Stomach smooth muscle (tissue), 2 donors: ENCODE results near the gene VDAC2.

Experiments
- H3K27ac ChIP-seq: one replicate; pipeline ENCODE4 v1.7.0; 2013; ENCODE audit warnings: mild to moderate bottlenecking, low read length, inconsistent platforms
- H3K27me3 ChIP-seq, 2 donors: one replicate each; pipeline ENCODE4 v1.7.0; 2013; ENCODE audit warnings: low read length in 2 of 2; ENCODE audit not compliant: insufficient read depth in 2 of 2, control insufficient read depth in 1 of 2
- H3K36me3 ChIP-seq, 2 donors: one replicate each; pipeline ENCODE4 v1.7.0; 2013; ENCODE audit warnings: low read length in 2 of 2; ENCODE audit not compliant: control insufficient read depth in 2 of 2, insufficient read depth in 2 of 2
- H3K4me1 ChIP-seq: one replicate; pipeline ENCODE4 v1.7.0; 2013; ENCODE audit warnings: low read length; ENCODE audit not compliant: control insufficient read depth, insufficient read depth
- H3K4me3 ChIP-seq, 2 donors: one replicate each; pipeline ENCODE4 v1.7.0; 2013; ENCODE audit warnings: low read length in 2 of 2
- H3K9ac ChIP-seq, 2 donors: one replicate each; pipeline ENCODE4 v1.7.0; 2013; ENCODE audit warnings: low read length in 2 of 2, mild to moderate bottlenecking in 1 of 2
- H3K9me3 ChIP-seq, 2 donors: one replicate each; pipeline ENCODE4 v1.7.0; 2013; ENCODE audit warnings: low read length in 2 of 2; ENCODE audit not compliant: control insufficient read depth in 2 of 2
- donor health status: healthy.
- donor health status: Pancreatic carcinoma.

Gene VDAC2, protein sequence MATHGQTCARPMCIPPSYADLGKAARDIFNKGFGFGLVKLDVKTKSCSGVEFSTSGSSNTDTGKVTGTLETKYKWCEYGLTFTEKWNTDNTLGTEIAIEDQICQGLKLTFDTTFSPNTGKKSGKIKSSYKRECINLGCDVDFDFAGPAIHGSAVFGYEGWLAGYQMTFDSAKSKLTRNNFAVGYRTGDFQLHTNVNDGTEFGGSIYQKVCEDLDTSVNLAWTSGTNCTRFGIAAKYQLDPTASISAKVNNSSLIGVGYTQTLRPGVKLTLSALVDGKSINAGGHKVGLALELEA

GRCh38 chr10:75210282-75211006 lies at the start of gene VDAC2:
VDAC2 (plus strand) TSS chr10:75210796; CDS start chr10:75211159, 363 bp downstream.
- Histone ChIP-seq H3K4me3 (peak within 1 kb of the TSS; percentile 92 to 96), H3K9me3 (no peaks in the 10 kb centered on the region), H3K9ac (peak within 1 kb of the TSS; percentile 99 to 100), H3K27me3 (no peaks in the 10 kb centered on the region), H3K4me1 (peaks cover 37% of the 10 kb centered on the region), H3K36me3 (peaks cover 5 to 19% of the 10 kb centered on the region in 2 donors), H3K27ac (peak within 1 kb of the TSS; percentile 99)

DNA sequence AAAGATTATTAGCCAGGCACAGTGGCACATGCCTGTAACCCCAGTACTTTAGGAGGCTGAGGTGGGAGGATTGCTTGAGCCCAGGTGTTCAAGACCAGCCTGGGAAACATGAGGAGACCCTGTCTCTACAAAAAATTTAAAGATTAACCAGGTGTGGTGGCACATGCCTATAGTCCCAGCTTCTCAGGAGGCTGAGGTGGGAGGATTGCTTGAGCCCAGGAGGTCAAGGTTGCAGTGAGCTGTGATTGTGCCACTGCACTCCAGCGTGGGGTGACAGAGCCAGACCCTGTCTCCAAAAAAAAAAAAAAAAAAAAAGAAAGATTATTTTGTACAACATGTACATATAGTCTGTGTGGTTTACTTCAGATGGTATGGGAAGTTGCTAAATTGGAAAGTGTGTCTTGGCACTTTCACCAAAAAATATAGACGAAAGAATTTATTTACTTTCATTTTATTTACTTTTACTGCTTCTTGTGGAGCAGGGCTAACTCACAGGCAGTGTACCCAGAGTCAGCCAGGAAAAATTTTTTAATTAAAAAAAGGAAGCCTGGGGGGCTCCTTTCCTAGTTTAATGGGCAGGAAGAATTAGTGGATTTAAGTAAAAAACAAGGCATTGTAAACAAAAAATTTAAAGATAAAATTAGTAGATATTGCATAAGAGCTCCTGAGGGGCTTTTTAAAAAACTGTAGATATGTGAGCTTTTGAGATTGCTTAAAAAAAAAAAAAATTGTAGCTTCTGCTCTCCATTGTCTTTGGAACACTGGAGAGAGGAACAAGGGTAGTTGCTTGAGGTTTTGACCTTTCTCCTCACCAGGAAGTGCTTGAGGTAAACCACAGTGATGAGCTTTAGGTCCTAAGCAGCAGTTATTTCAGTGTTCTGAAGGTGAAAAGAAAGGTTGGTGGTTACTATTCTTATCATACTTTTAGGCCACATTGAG lies 44.6 kb upstream of the VDAC2 start:
- Histone ChIP-seq H3K27me3 (no peaks in the 10 kb centered on the region), H3K4me3 (no peak overlapping the region), H3K27ac (no peak overlapping the region), H3K9me3 (no peaks in the 10 kb centered on the region), H3K4me1 (no peaks in the 10 kb centered on the region), H3K36me3 (no peaks in the 10 kb centered on the region), H3K9ac (no peak overlapping the region)

DNA sequence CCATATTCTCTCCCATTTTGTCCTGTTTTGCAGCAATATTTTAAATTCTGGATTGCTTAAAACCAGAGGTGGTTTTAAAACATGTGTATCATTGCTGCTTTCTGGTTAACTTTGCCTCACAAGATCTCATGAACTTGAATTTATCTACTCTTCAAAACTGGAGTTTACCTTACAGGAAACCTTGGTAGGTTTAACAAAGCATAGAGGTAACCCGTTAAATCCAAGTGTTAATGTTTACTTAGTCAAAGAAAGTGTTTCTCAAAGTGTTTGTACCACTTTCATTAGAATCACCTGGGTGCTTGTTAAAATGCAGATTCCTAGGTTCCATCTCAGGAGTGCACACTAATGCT lies 44.0 kb upstream of the VDAC2 start:
- H3K4me3 ChIP-seq: no peak overlapping the region
- no peaks in the 10 kb centered on the region for H3K27me3 ChIP-seq
- H3K27ac ChIP-seq: no peak overlapping the region
- no peak overlapping the region for H3K9ac ChIP-seq
- H3K36me3 ChIP-seq: no peaks in the 10 kb centered on the region
- H3K4me1 ChIP-seq: no peaks in the 10 kb centered on the region
- no peaks in the 10 kb centered on the region for H3K9me3 ChIP-seq

- Histone ChIP-seq H3K27ac (no peak overlapping the region), H3K4me1 (no peaks in the 10 kb centered on the region), H3K4me3 (no peak overlapping the region), H3K9ac (no peak overlapping the region), H3K36me3 (no peaks in the 10 kb centered on the region), H3K27me3 (no peaks in the 10 kb centered on the region), H3K9me3 (no peaks in the 10 kb centered on the region)
Observed at GRCh38 chr10:75168275-75168674, 42.3 kb upstream of the VDAC2 start.

- no peak overlapping the region for H3K27ac ChIP-seq
- H3K9ac ChIP-seq: no peak overlapping the region
- no peaks in the 10 kb centered on the region for H3K36me3 ChIP-seq
Observed at GRCh38 chr10:75170215-75170614, 40.4 kb upstream of the VDAC2 start.

DNA sequence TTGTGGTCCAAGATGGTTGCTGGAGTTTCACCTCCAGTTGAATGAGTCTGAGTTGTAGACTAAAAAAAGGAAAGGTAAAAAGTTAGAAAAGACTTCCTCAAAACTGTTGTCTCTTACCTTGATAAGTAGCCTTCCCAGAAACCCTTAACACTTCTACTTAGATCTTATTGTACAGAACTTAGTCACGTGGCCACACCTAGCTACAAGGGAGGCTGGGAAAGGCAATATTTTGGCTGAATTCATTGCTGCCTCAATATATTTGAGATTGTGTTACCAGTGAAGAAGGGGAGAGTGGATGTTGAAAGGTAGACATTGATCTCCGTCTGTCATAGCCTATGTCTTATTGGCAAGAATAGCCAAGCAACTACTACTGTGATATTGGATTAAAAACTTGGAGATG lies 35.5 kb upstream of the VDAC2 start:
- Histone ChIP-seq H3K4me1 (no peaks in the 10 kb centered on the region), H3K9me3 (no peaks in the 10 kb centered on the region), H3K9ac (no peak overlapping the region), H3K27me3 (no peaks in the 10 kb centered on the region), H3K27ac (no peak overlapping the region), H3K36me3 (peaks cover 3% of the 10 kb centered on the region in 2 donors), H3K4me3 (no peak overlapping the region)

More at GRCh38 chr10:75170215-75170614, 40.4 kb upstream of the VDAC2 start:
- Histone ChIP-seq H3K4me1 (no peaks in the 10 kb centered on the region), H3K4me3 (no peak overlapping the region), H3K9me3 (no peaks in the 10 kb centered on the region), H3K27me3 (no peaks in the 10 kb centered on the region)

DNA sequence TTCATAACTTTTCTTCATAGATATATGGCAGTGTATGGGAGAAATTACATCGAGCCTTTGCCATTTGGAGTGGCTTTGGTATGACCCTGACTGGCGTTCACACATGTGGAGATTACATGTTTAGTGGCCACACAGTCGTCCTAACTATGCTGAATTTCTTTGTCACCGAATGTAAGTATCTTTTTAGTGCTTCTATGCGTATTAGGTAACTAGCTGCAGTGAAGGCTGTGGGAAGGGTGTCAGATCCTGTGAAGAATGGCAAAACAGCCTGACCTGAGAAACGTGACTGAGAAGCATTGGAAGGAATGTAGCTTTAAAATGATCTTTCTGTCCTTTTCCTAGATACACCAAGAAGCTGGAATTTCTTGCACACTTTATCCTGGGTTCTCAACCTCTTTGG lies 34.5 kb upstream of the VDAC2 start:
- Histone ChIP-seq H3K27me3 (no peaks in the 10 kb centered on the region), H3K4me3 (no peak overlapping the region), H3K4me1 (no peaks in the 10 kb centered on the region), H3K27ac (no peak overlapping the region), H3K9me3 (no peaks in the 10 kb centered on the region), H3K36me3 (peaks cover 3% of the 10 kb centered on the region in 2 donors), H3K9ac (no peak overlapping the region)

DNA sequence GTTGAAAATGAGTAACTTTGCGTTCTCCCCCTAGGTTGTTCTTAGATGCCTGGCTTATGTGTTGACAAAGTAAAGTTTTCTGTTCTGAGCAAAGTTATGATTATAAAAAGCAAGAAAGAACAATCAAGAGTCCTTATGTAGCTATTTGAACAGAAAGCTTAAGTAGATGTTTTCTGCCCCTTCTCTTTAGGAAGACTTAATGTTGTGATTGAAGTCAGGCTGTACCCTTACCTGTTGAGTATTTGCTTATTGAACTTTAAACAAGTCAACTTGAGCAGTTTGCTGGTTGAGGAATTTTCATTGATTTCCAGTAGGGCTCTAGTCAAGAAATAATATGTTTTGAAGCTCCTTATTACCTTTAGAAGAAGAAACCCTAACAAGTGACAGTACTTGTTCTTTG lies 33.9 kb upstream of the VDAC2 start:
- H3K4me3 ChIP-seq: no peak overlapping the region
- no peaks in the 10 kb centered on the region for H3K4me1 ChIP-seq
- H3K27me3 ChIP-seq: no peaks in the 10 kb centered on the region
- H3K9ac ChIP-seq: no peak overlapping the region
- H3K27ac ChIP-seq: no peak overlapping the region
- H3K9me3 ChIP-seq: no peaks in the 10 kb centered on the region
- H3K36me3 ChIP-seq: peaks cover 3% of the 10 kb centered on the region in 2 donors

- no peak overlapping the region for H3K4me3 ChIP-seq
- H3K4me1 ChIP-seq: no peaks in the 10 kb centered on the region
- H3K9ac ChIP-seq: no peak overlapping the region
- no peaks in the 10 kb centered on the region for H3K9me3 ChIP-seq
- H3K36me3 ChIP-seq: peaks cover 3% of the 10 kb centered on the region in 2 donors
- no peaks in the 10 kb centered on the region for H3K27me3 ChIP-seq
- no peak overlapping the region for H3K27ac ChIP-seq
Observed at GRCh38 chr10:75179657-75180177, 30.9 kb upstream of the VDAC2 start.

- H3K27me3 ChIP-seq: no peaks in the 10 kb centered on the region
- no peaks in the 10 kb centered on the region for H3K4me1 ChIP-seq
- H3K4me3 ChIP-seq: no peak overlapping the region
- no peak overlapping the region for H3K27ac ChIP-seq
- no peak overlapping the region for H3K9ac ChIP-seq
- H3K9me3 ChIP-seq: no peaks in the 10 kb centered on the region
- H3K36me3 ChIP-seq: peaks cover 3% of the 10 kb centered on the region in 2 donors
Observed at GRCh38 chr10:75180592-75180991, 30.0 kb upstream of the VDAC2 start.
